Ovary (tissue), 9 donors: Measurements from ENCODE around the gene KIAA1217. TPM values are rescaled to one million over a fixed set of nuclear protein-coding genes. Genes with fewer than 3 reads are reported as not detected.

Source experiments
- DNase-seq, 5 donors: peaks; one replicate each; pipeline ENCODE4 v3.0.0-alpha.2; 2019 to 2020
- H3K27ac ChIP-seq, 2 donors: fragments of 200-600 bp; one replicate each; pipeline versions ENCODE4 v1.5.1 to v1.8.0; 2019 to 2022
- H3K27me3 ChIP-seq: fragments of 200-600 bp; one replicate; pipeline ENCODE4 v1.8.0; 2022
- H3K36me3 ChIP-seq: fragments of 200-600 bp; sonication (generic); one replicate; pipeline ENCODE4 v1.5.1; 2019
- H3K4me1 ChIP-seq: one replicate; pipeline ENCODE4 v1.8.1; 2013; ENCODE audit warnings: mild to moderate bottlenecking, moderate library complexity; ENCODE audit not compliant: insufficient read depth
- H3K4me3 ChIP-seq: fragments of 200-600 bp; sonication (generic); one replicate; pipeline ENCODE4 v1.5.1; 2017
- H3K9me3 ChIP-seq, 2 donors: fragments of 200-600 bp in 1 of 2; sonication (generic) in 1 of 2; one replicate each; pipeline versions ENCODE4 v1.5.1 to v1.8.1; 2013 to 2019; ENCODE audit warnings: mild to moderate bottlenecking in 1 of 2, moderate library complexity in 1 of 2
- CTCF ChIP-seq, 3 donors: fragments of 450-650 bp in 2 of 3; fragments of 200-600 bp in 1 of 3; IDR thresholded peaks; one replicate each; pipeline versions ENCODE4 v1.5.1 to v1.8.0; 2016 to 2022; ENCODE audit warnings: antibody characterized with exemption in 3 of 3, mild to moderate bottlenecking in 1 of 3
- EP300 ChIP-seq: sonication (generic); formaldehyde crosslinking; IDR thresholded peaks from one replicate; pipeline ENCODE4 v1.6.1; 2017; ENCODE audit warnings: antibody characterized with exemption
- POLR2A ChIP-seq: fragments of 450-650 bp; IDR thresholded peaks from one replicate; pipeline ENCODE4 v1.6.1; 2017; ENCODE audit warnings: antibody characterized with exemption, mild to moderate bottlenecking, moderate library complexity
- WGBS, 3 donors: extraction: QIAGEN DNeasy Blood & Tissue Kit in 1 of 3; methylation state at CpG; one replicate each; pipeline versions ENCODE4 v1.1.5 to v1.1.7; 2013 to 2017; 5-methylcytosine and 5-hydroxymethylcytosine counted together
- intact Hi-C, 4 donors: fragments of 100-400 bp; cut with DNase I; formaldehyde crosslinking; loops; one replicate each; pipeline versions ENCODE4 v1.11.0 to v1.15.1; 2022 to 2023
- polyA plus RNA-seq, 2 donors: library from polyadenylated mRNA; stranded (reverse); fragments of 200-250 nt in 1 of 2; fragments of 350-450 nt in 1 of 2; fragmentation: Illumina TruSeq in 1 of 2; extraction: RNeasy Lipid Tissue Mini Kit (QIAGEN cat#74804) in 1 of 2; gene quantifications; one replicate each; pipeline ENCODE4 v1.2.3, GENCODE V29; 2013 to 2014
- total RNA-seq, 7 donors: library from RNA; depleted of rRNA in 2 of 7; stranded (reverse); fragments of >200 nt in 2 of 7; fragmentation: NEBNext Ultra II Directional in 3 of 7; extraction: Animal tissue kit (Norgen Biotek cat#: 25700) in 3 of 7; gene quantifications; one replicate each; pipeline versions ENCODE4 v1.1.0 to v1.2.4, GENCODE V29; 2016 to 2023
- donor health status: DM: no; HTN: no; CAD: no; lungs with moderate emphysema.
- donor health status: DM: no; HTN: no; CAD: no.
- donor health status: Bipolar disorder and iron deficiency.
- donor health status: DM: yes; HTN: yes; CAD: no.
- donor health status: DM: no; HTN: no; CAD: no.
- donor health status: DM: yes; HTN: yes; CAD: no.

Gene KIAA1217
- total and polyA plus RNA-seq, 9 donors = 7.2 to 47.1 (median 23.0) TPM

- intact Hi-C loops = no loop called here
- 49 to 55% (median 52%) methylated on average over 24 of the region's 24 CpGs for WGBS, 3 donors
- H3K27me3 ChIP-seq = no peaks in the 10 kb centered on the region
- H3K4me3 ChIP-seq = no peak overlapping the region
- H3K36me3 ChIP-seq = no peaks in the 10 kb centered on the region
- TF ChIP-seq CTCF (IDR thresholded peaks at IDR 0.05) = peak in 2 of 3 donors; percentile 39 to 40
- no peak for TF ChIP-seq EP300
- TF ChIP-seq POLR2A = no peak
- no peak overlapping the region for H3K27ac ChIP-seq
- H3K9me3 ChIP-seq = no peaks in the 10 kb centered on the region
- peak in 2 of 5 donors; percentile 25 to 37 for DNase-seq
- no peaks in the 10 kb centered on the region for H3K4me1 ChIP-seq
These were observed 348.1 kb downstream of the KIAA1217 start for GRCh38 chr10:24556750-24557742.

- no peaks in the 10 kb centered on the region for H3K36me3 ChIP-seq
- H3K4me1 ChIP-seq = no peaks in the 10 kb centered on the region
- H3K27ac ChIP-seq = no peak overlapping the region
- no peak overlapping the region for H3K4me3 ChIP-seq
- intact Hi-C loops = no loop called here
- no peaks in the 10 kb centered on the region for H3K9me3 ChIP-seq
- WGBS, 3 donors = 46 to 52% (median 48%) methylated on average over 3 of the region's 3 CpGs
- DNase-seq = no peak
- no peaks in the 10 kb centered on the region for H3K27me3 ChIP-seq
- TF ChIP-seq CTCF (IDR thresholded peaks at IDR 0.05) (no peak), EP300 (no peak), POLR2A (no peak)
These were observed 352.5 kb downstream of the KIAA1217 start for GRCh38 chr10:24561453-24561852.

- 66 to 86% (median 71%) methylated on average over 4 of the region's 4 CpGs for WGBS, 3 donors
- Histone ChIP-seq H3K4me1 (no peaks in the 10 kb centered on the region), H3K27me3 (no peaks in the 10 kb centered on the region), H3K36me3 (no peaks in the 10 kb centered on the region), H3K4me3 (no peak overlapping the region), H3K9me3 (no peaks in the 10 kb centered on the region), H3K27ac (no peak overlapping the region)
- DNase-seq = no peak
- intact Hi-C loops = no loop called here
- no peak for TF ChIP-seq POLR2A
- TF ChIP-seq EP300 = no peak
- TF ChIP-seq CTCF (IDR thresholded peaks at IDR 0.05) = no peak
These were observed 359.1 kb downstream of the KIAA1217 start for GRCh38 chr10:24568042-24568441.

GRCh38 chr10:24569330-24569796 is 360.4 kb downstream of the KIAA1217 start:
- Histone ChIP-seq H3K27ac (no peak overlapping the region), H3K27me3 (no peaks in the 10 kb centered on the region), H3K4me3 (no peak overlapping the region), H3K4me1 (no peaks in the 10 kb centered on the region), H3K36me3 (no peaks in the 10 kb centered on the region), H3K9me3 (no peaks in the 10 kb centered on the region)
- TF ChIP-seq POLR2A (no peak), EP300 (no peak), CTCF (IDR thresholded peaks at IDR 0.05) (no peak)
- intact Hi-C loops = no loop called here
- no peak for DNase-seq
- WGBS, 3 donors = 89 to 93% (median 90%) methylated on average over 13 of the region's 13 CpGs
